VCaP (cell line): Measurements from ENCODE around the gene ARHGEF9.

Source experiments
- H3K27ac ChIP-seq: fragments of 450-650 bp; 2 replicates; pipeline ENCODE4 v1.5.1; 2017
- CTCF ChIP-seq: fragments of 450-650 bp; conservative IDR thresholded peaks from 2 replicates; pipeline ENCODE4 v1.5.1; 2017; ENCODE audit warnings: mild to moderate bottlenecking, moderate library complexity

ARHGEF9 gene

GRCh38 chrX:63785708-63786040 lies 660 bp upstream of the ARHGEF9 start:
- TF ChIP-seq CTCF: no peak
- no peak overlapping the region for H3K27ac ChIP-seq

- no peak overlapping the region for H3K27ac ChIP-seq
- TF ChIP-seq CTCF: no peak
Observed at GRCh38 chrX:63784346-63784901, 590 bp downstream of the ARHGEF9 start.

- TF ChIP-seq CTCF: no peak
Observed at GRCh38 chrX:63782515-63782914, 2.5 kb downstream of the ARHGEF9 start.

GRCh38 chrX:63768760-63769159 lies 16.3 kb downstream of the ARHGEF9 start:
- no peak overlapping the region for H3K27ac ChIP-seq
- no peak for TF ChIP-seq CTCF

More at GRCh38 chrX:63782515-63782914, 2.5 kb downstream of the ARHGEF9 start:
- H3K27ac ChIP-seq: no peak overlapping the region

- no peak overlapping the region for H3K27ac ChIP-seq
- no peak for TF ChIP-seq CTCF
Observed at GRCh38 chrX:63765712-63766111, 19.3 kb downstream of the ARHGEF9 start.

- no peak for TF ChIP-seq CTCF
- no peak overlapping the region for H3K27ac ChIP-seq
Observed at GRCh38 chrX:63764946-63765345, 20.1 kb downstream of the ARHGEF9 start.

- peak; percentile 15; the same call in 1 of the 2 replicates for TF ChIP-seq CTCF
- no peak overlapping the region for H3K27ac ChIP-seq
Observed at GRCh38 chrX:63761639-63762038, 23.4 kb downstream of the ARHGEF9 start.

- no peak overlapping the region for H3K27ac ChIP-seq
- no peak for TF ChIP-seq CTCF
Observed at GRCh38 chrX:63758011-63758410, 27.0 kb downstream of the ARHGEF9 start.
